Natural killer cell (primary cell): ENCODE data around the gene SYNJ2. TPM values are rescaled to one million over a fixed set of nuclear protein-coding genes. Genes with fewer than 3 reads are reported as not detected.

Experiments
- ATAC-seq, 3 donors: fragments of 150-1000 bp in 2 of 3; fragments of 200-7000 bp in 1 of 3; cut with Tn5 transposase; 1 replicate in 1 of 3; 2 replicates in 2 of 3; pipeline ENCODE4 v1.10.0; 2021; ENCODE audit warnings: mild to moderate bottlenecking in 2 of 3, moderate library complexity in 2 of 3
- DNase-seq, 2 donors: peaks; one replicate each; pipeline versions ENCODE4 v3.0.0 to v3.0.0-alpha.2; 2013 to 2021; ENCODE audit warnings: mixed read lengths in 1 of 2
- H3K27ac ChIP-seq: one replicate; pipeline ENCODE4 v1.5.1; 2013; ENCODE audit warnings: mild to moderate bottlenecking, low read length
- H3K27me3 ChIP-seq: one replicate; pipeline ENCODE4 v1.6.1; 2013; ENCODE audit warnings: low read length; ENCODE audit not compliant: control insufficient read depth, insufficient read depth
- H3K36me3 ChIP-seq: one replicate; pipeline ENCODE4 v1.6.1; 2013; ENCODE audit warnings: low read length; ENCODE audit not compliant: control insufficient read depth, insufficient read depth
- H3K4me1 ChIP-seq: one replicate; pipeline ENCODE4 v1.6.1; 2013; ENCODE audit warnings: low read length; ENCODE audit not compliant: control insufficient read depth, insufficient read depth
- H3K4me3 ChIP-seq: one replicate; pipeline ENCODE4 v1.5.1; 2013; ENCODE audit warnings: low read length
- H3K9me3 ChIP-seq: one replicate; pipeline ENCODE4 v1.6.1; 2013; ENCODE audit warnings: low read length; ENCODE audit not compliant: control insufficient read depth, insufficient read depth
- H3K27ac Mint-ChIP-seq, 2 donors: one replicate each; pipeline ENCODE4 v1.8.0; 2022; ENCODE audit warnings: mild to moderate bottlenecking in 2 of 2, mixed read lengths in 2 of 2, moderate library complexity in 1 of 2
- H3K27me3 Mint-ChIP-seq, 2 donors: one replicate each; pipeline ENCODE4 v1.8.0; 2022; ENCODE audit warnings: low read depth in 2 of 2, mixed read lengths in 2 of 2
- H3K36me3 Mint-ChIP-seq: one replicate; pipeline ENCODE4 v1.8.0; 2022; ENCODE audit warnings: mixed read lengths
- H3K4me1 Mint-ChIP-seq, 2 donors: one replicate each; pipeline ENCODE4 v1.8.0; 2022; ENCODE audit warnings: mixed read lengths in 2 of 2
- H3K4me3 Mint-ChIP-seq: one replicate; pipeline ENCODE4 v1.8.0; 2022; ENCODE audit warnings: mild to moderate bottlenecking, moderate library complexity, mixed read lengths
- H3K9me3 Mint-ChIP-seq, 2 donors: one replicate each; pipeline ENCODE4 v1.8.0; 2022; ENCODE audit warnings: mixed read lengths in 2 of 2
- CTCF ChIP-seq: fragments of 200-600 bp; IDR thresholded peaks from one replicate; pipeline ENCODE4 v1.8.0; 2022; ENCODE audit warnings: antibody characterized with exemption
- WGBS: methylation state at CpG from one replicate; pipeline ENCODE4 v1.1.7; 2013; ENCODE audit warnings: missing lambda C conversion rate; ENCODE audit not compliant: insufficient coverage; 5-methylcytosine and 5-hydroxymethylcytosine counted together
- intact Hi-C: fragments of 100-400 bp; cut with micrococcal nuclease; formaldehyde crosslinking; loops from one replicate; pipeline ENCODE4 v1.14.2; 2022
- total RNA-seq, 4 donors: library from RNA; stranded (reverse); fragments of 120-200 nt in 1 of 4; gene quantifications; one replicate each; pipeline versions ENCODE4 v1.2.3 to v1.2.4, GENCODE V29; 2013 to 2022

Gene SYNJ2
- total RNA-seq, 3 donors from 2014 or later (not counting 1 experiment from before 2014, with no cell fraction given) = 24.4 to 47.0 (median 28.0) TPM

DNA sequence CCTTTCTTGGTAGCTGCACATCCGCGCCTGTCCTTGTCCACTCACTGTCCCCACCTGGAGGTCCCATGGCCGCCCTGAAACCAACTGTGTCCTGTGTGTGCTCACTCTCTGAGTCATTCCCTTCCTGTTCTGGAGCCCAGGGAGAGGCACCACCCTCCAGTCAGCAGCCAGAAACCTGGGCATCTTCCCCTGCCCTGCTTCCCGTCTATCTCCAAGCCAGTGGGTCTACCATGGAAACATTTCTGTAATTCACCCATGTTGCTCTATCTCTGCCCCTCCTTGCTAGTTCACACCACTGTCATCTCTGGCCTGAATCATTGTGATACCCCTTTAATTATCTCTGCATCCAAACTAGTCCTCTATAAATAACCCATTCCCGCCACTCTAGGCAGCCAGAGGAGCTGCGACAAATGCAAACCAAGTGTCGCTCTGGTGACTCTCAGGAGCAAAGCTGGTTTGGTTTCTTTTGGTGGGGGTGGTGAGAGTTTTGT, 28.8 kb upstream of the SYNJ2 start:
- Mint-ChIP-seq H3K4me1 (no peaks in the 10 kb centered on the region), H3K36me3 (no peaks in the 10 kb centered on the region), H3K9me3 (no peaks in the 10 kb centered on the region), H3K27me3 (peaks cover 12 to 25% of the 10 kb centered on the region in 2 donors), H3K27ac (no peak overlapping the region), H3K4me3 (no peak overlapping the region)
- peaks cover 3% of the 10 kb centered on the region for H3K9me3 ChIP-seq
- intact Hi-C loops = no loop called here
- no peak for TF ChIP-seq CTCF
- no peaks in the 10 kb centered on the region for H3K36me3 ChIP-seq
- no peaks in the 10 kb centered on the region for H3K4me1 ChIP-seq
- no peak for ATAC-seq
- DNase-seq = no peak
- H3K27me3 ChIP-seq = no peaks in the 10 kb centered on the region
- no peak overlapping the region for H3K4me3 ChIP-seq
- no peak overlapping the region for H3K27ac ChIP-seq
- WGBS = 84% methylated on average over 6 of the region's 7 CpGs

DNA sequence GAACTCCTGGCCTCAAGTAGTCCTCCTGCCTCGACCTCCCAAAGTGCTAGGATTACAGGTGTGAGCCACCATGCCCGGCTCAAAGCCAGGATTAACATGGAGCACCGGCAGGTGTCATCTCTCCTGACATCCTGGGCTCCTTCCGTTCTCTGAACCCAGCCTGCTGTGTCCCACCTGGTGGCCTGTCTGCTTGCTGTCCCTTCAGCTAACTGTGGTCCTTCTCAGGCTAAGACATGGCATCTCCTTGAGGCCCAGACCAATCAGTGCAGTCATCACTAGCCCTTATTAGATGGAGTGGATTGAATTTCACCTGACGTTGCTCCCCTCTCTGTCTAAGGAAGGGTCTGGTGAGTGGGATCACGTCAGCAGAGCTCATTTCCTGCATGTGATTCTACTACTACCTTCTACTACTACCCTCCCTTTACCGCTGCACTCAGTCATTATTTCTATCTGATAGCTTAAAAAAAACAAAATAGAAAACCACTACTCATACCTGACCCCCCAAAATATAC, 28.0 kb upstream of the SYNJ2 start:
- H3K4me3 Mint-ChIP-seq = no peak overlapping the region
- ATAC-seq = no peak

GRCh38 chr6:157954150-157955117, 27.2 kb upstream of the SYNJ2 start:
- peaks cover 5 to 7% of the 10 kb centered on the region in 2 donors for H3K9me3 Mint-ChIP-seq
- ATAC-seq = no peak
- no peak for TF ChIP-seq CTCF
- no peak overlapping the region for H3K27ac Mint-ChIP-seq
- Histone ChIP-seq H3K9me3 (peaks cover 9% of the 10 kb centered on the region), H3K4me3 (no peak overlapping the region), H3K27me3 (no peaks in the 10 kb centered on the region), H3K4me1 (no peaks in the 10 kb centered on the region), H3K36me3 (no peaks in the 10 kb centered on the region), H3K27ac (no peak overlapping the region)
- H3K4me3 Mint-ChIP-seq = no peak overlapping the region
- DNase-seq = no peak
- H3K4me1 Mint-ChIP-seq = no peaks in the 10 kb centered on the region
- peaks cover 11% of the 10 kb centered on the region for H3K36me3 Mint-ChIP-seq
- H3K27me3 Mint-ChIP-seq = peaks cover 12 to 18% of the 10 kb centered on the region in 2 donors
- intact Hi-C loops = no loop called here
- 87% methylated on average over 33 of the region's 34 CpGs for WGBS

More for the DNA sequence above, 28.0 kb upstream of the SYNJ2 start:
- peaks cover 3% of the 10 kb centered on the region for H3K36me3 Mint-ChIP-seq
- H3K27ac ChIP-seq = no peak overlapping the region
- no peak overlapping the region for H3K4me3 ChIP-seq
- intact Hi-C loops = no loop called here
- no peaks in the 10 kb centered on the region for H3K36me3 ChIP-seq
- H3K9me3 ChIP-seq = peaks cover 8% of the 10 kb centered on the region
- WGBS = 74% methylated on average over 6 of the region's 7 CpGs
- no peak for TF ChIP-seq CTCF
- peaks cover under 1 to 2% of the 10 kb centered on the region in 2 donors for H3K9me3 Mint-ChIP-seq
- no peaks in the 10 kb centered on the region for H3K27me3 ChIP-seq
- H3K27ac Mint-ChIP-seq = no peak overlapping the region
- no peaks in the 10 kb centered on the region for H3K4me1 Mint-ChIP-seq
- H3K4me1 ChIP-seq = no peaks in the 10 kb centered on the region
- DNase-seq = no peak
- H3K27me3 Mint-ChIP-seq = peaks cover 12 to 25% of the 10 kb centered on the region in 2 donors
